ENCODE measurements around the gene SUPT5H. TPM values are rescaled to one million over a fixed set of nuclear protein-coding genes. Genes with fewer than 3 reads are reported as not detected.
A peak's percentile ranks its signal among the peaks of the same experiment; 100 is the strongest.

The SUPT5H gene
- total RNA-seq, 1 donor from 2014 or later = 126 TPM

DNA sequence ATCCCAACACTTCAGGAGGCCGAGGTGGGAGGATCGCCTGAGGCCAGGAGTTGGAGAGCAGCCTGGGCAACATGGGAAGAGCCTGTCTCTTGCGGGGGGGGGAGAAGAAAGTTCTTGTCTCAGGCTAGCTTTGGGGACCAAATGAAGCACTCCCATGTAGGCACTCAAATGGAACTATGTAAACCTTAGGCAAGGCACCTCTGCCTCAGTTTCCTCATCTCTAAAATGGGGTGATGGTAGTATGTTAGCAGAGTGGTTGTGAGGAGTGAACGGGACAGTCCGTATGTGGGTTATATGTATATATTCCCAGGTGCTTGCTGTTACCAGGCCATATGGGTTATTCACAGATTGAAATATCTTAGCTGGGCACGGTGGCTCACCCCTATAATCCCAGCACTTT lies 46.8 kb downstream of the SUPT5H start:
- DNase-seq (ENCODE audit: low read depth) = no peak
- TF ChIP-seq CTCF (conservative IDR thresholded peaks at IDR 0.05; ENCODE audit: low read depth, low read length) = no peak
- no peak overlapping the region for H3K4me3 ChIP-seq (ENCODE audit: low read depth, low read length)

DNA sequence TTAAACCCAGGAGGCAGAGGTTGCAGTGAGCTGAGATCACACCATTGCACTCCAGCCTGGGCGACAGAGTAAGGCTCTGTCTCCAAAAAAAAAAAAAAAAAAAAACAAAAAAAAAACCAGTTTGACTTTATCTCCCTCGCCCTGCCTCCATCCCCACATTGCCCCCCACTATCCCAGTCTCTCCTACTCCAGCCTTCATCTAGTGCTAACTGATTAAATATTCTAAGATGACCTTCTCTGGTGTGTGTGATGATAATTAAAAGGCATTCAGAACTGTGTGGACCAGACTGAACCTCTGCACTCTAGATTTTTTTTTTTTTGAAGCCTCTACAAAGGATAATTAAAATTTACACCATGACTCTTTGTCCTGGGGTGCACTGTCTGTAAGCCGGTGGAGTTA lies 47.4 kb downstream of the SUPT5H start:
- TF ChIP-seq CTCF (conservative IDR thresholded peaks at IDR 0.05; ENCODE audit: low read depth, low read length) = no peak
- H3K4me3 ChIP-seq (ENCODE audit: low read depth, low read length) = no peak overlapping the region
- DNase-seq (ENCODE audit: low read depth) = no peak

- no peak overlapping the region for H3K4me3 ChIP-seq (ENCODE audit: low read depth, low read length)
- no peak for DNase-seq (ENCODE audit: low read depth)
- TF ChIP-seq CTCF (conservative IDR thresholded peaks at IDR 0.05; ENCODE audit: low read depth, low read length) = no peak
These were observed 49.3 kb downstream of the SUPT5H start for GRCh38 chr19:39494661-39495060.

DNA sequence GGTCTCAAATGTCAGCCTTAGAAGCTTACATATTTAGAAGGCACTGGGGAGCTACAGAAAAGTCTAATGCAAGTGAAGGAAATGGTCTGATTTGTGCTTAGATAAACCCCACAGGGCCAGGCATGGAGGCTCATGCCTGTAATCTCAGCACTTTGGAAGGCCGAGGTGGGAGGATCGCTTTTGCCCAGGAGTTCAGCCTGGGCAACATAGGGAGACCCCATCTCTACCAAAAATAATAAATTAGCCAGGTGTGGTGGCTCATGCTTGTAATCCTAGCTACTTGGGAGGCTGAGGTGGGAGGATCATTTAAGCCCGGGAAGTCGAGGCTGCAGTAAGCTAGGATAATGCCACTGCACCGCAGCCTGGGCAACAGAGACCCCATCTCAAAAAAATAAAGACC lies 50.7 kb downstream of the SUPT5H start:
- DNase-seq (ENCODE audit: low read depth) = no peak
- TF ChIP-seq CTCF (conservative IDR thresholded peaks at IDR 0.05; ENCODE audit: low read depth, low read length) = no peak
- H3K4me3 ChIP-seq (ENCODE audit: low read depth, low read length) = no peak overlapping the region

DNA sequence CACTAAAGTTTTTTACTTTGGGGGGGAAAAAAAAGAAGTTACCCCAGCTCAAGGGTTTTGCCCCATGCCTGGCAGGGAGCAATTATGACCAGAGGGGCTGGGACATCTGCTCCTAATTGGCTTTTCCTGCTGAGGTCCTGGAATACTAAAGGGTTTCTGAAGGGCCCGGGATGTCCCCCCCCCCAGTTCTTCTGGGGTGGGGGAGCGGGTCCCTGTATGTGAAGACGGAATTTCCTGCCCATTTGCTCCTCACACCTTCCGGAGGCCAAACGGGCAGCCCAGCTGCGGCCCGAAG lies 52.3 kb downstream of the SUPT5H start:
- no peak for DNase-seq (ENCODE audit: low read depth)
- TF ChIP-seq CTCF (conservative IDR thresholded peaks at IDR 0.05; ENCODE audit: low read depth, low read length) = no peak
- no peak overlapping the region for H3K4me3 ChIP-seq (ENCODE audit: low read depth, low read length)

DNA sequence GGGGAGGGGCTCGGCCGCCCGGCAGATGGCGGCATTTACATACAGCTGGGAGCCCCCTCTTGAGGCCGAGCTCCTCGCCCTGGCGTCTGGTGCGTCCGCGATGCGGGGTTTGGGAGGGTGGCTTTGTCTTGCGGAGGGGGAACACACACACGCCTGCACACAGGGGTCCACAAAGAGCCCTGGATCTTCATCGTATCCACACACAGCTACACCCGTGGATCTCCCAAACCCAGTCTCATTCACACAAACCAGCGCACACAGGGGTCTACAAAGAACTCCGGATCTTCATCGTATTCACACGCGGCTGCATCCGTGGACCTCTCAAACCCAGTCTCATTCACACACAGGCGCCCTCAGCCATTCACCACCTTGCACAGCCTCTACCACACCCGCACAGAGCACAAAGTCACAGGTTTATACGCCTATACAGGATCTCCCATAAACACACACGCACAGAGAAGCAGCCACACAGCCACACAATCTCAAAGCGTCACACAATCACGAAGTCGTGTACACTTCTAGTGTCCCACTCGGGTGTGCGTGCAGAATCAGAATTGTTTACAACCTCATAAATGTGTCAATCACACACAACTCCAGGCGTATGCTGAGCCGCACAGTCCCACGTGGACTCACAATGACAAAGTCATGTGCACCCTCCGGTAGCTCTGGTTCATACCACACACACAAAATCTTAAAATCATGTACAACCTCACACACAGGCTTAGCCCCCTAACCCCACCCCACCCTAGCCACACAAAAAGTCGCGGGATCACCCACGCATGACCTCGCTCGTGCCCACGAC lies 52.8 kb downstream of the SUPT5H start:
- peak; percentile 23 for TF ChIP-seq CTCF (conservative IDR thresholded peaks at IDR 0.05; ENCODE audit: low read depth, low read length)
- no peak for DNase-seq (ENCODE audit: low read depth)
- peak overlapping the region; percentile 12 for H3K4me3 ChIP-seq (ENCODE audit: low read depth, low read length)
